Measurements from ENCODE around the gene MOV10.

MOV10 gene

DNA sequence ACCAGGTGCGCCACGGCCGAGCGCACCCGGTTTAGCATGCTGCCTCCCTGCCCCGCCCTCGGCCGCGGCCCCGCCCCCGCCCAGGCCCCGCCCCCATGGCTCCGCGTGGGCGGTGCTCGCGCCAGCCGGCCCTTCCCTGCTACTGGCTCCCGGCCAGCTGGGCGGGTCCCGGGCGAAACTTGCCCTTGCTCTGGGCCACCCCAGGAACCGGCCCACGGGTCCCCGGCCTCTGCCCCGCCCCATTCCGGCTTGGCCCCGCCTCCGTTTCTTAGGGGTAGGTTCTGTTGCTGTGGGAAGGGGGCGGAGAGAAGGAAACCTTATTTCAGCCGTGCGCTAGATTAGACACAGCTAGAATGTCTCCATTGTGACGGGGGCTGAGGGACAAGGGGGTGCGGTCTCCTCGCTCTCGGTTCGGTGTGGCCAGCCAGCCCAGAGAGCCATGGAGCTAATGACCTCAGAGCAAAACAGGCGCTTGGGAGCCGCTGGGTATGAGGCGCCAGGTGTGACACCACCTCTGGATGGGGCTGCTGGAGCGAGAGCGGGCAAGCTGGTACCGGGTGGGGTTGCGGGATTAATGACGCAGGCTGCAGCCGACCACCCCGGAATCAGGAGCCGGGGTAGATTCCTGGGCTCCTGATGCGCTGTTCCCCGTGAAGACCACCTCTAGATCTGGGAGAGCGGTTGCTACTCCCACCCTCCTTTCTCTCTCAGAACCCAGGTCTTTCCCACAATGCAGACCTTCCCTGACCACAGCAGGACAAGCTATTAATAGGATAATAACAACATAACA lies 41.0 kb downstream of the MOV10 start, which contains the start of gene PPM1J:
Gene PPM1J (minus strand): TSS at position 69 of the 790 bp plus-strand sequence. CDS start 31 bp downstream, at position 38.
- peaks cover 28% of the 10 kb centered on the region for H3K27me3 ChIP-seq (ENCODE audit: insufficient read depth, poor library complexity, severe bottlenecking)
- DNase-seq (ENCODE audit: low read depth in 1 of 2, low spot score in 1 of 2): peak; percentile 69 to 85
- peak within 1 kb of the TSS; percentile 47 for H3K4me3 ChIP-seq (replicated peaks; ENCODE audit: insufficient read depth, low read length)
- no peak for TF ChIP-seq GABPA (IDR thresholded peaks at IDR 0.05; ENCODE audit: low read depth)
- TF ChIP-seq, protein P1, sequence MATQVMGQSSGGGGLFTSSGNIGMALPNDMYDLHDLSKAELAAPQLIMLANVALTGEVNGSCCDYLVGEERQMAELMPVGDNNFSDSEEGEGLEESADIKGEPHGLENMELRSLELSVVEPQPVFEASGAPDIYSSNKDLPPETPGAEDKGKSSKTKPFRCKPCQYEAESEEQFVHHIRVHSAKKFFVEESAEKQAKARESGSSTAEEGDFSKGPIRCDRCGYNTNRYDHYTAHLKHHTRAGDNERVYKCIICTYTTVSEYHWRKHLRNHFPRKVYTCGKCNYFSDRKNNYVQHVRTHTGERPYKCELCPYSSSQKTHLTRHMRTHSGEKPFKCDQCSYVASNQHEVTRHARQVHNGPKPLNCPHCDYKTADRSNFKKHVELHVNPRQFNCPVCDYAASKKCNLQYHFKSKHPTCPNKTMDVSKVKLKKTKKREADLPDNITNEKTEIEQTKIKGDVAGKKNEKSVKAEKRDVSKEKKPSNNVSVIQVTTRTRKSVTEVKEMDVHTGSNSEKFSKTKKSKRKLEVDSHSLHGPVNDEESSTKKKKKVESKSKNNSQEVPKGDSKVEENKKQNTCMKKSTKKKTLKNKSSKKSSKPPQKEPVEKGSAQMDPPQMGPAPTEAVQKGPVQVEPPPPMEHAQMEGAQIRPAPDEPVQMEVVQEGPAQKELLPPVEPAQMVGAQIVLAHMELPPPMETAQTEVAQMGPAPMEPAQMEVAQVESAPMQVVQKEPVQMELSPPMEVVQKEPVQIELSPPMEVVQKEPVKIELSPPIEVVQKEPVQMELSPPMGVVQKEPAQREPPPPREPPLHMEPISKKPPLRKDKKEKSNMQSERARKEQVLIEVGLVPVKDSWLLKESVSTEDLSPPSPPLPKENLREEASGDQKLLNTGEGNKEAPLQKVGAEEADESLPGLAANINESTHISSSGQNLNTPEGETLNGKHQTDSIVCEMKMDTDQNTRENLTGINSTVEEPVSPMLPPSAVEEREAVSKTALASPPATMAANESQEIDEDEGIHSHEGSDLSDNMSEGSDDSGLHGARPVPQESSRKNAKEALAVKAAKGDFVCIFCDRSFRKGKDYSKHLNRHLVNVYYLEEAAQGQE (IDR thresholded peaks at IDR 0.05; ENCODE audit: insufficient replicate concordance, low read depth): no peak
- TF ChIP-seq SPI1 (IDR thresholded peaks at IDR 0.05; ENCODE audit: borderline replicate concordance, low read depth): no peak
- TF ChIP-seq, protein P2, sequence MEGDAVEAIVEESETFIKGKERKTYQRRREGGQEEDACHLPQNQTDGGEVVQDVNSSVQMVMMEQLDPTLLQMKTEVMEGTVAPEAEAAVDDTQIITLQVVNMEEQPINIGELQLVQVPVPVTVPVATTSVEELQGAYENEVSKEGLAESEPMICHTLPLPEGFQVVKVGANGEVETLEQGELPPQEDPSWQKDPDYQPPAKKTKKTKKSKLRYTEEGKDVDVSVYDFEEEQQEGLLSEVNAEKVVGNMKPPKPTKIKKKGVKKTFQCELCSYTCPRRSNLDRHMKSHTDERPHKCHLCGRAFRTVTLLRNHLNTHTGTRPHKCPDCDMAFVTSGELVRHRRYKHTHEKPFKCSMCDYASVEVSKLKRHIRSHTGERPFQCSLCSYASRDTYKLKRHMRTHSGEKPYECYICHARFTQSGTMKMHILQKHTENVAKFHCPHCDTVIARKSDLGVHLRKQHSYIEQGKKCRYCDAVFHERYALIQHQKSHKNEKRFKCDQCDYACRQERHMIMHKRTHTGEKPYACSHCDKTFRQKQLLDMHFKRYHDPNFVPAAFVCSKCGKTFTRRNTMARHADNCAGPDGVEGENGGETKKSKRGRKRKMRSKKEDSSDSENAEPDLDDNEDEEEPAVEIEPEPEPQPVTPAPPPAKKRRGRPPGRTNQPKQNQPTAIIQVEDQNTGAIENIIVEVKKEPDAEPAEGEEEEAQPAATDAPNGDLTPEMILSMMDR (IDR thresholded peaks at IDR 0.05; ENCODE audit: insufficient read depth, low read length): no peak
- TF ChIP-seq POLR2AphosphoS5 (IDR thresholded peaks at IDR 0.05; ENCODE audit: low read depth): no peak
- no peak within 1 kb of the TSS for H3K27ac ChIP-seq (replicated peaks)

DNA sequence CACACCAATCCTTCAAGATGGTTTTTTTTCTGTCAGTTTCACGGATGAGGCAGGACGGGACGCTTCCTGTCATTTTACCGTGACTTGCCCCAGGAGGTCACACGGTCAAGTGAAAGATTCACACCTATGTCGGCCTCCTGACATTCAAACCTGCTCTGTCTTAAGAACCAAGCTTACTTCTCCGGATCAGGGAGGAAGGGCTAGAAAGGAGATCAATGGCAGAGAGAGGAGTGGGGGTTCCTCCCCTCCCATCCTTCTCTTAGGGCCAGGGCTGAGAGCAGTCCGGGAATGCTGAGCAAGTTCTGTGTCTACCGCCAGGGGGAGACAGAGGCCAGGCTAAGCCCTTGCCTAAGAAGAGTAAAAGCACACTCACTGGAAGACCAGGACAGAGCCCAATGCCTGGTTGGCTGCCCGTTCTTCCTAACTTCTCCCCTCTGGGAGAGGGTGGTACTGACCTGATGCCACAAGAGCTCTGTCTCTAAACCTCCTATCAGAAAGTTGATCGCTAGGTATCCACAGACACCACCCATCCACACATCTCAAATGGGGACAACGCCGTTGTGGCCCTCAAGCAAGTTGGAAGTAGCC lies 41.8 kb downstream of the MOV10 start:
- Histone ChIP-seq H3K27me3 (ENCODE audit: insufficient read depth, poor library complexity, severe bottlenecking) (peaks cover 20% of the 10 kb centered on the region), H3K4me3 (replicated peaks; ENCODE audit: insufficient read depth, low read length) (no peak overlapping the region), H3K27ac (replicated peaks) (no peak overlapping the region)
- TF ChIP-seq SPI1 (IDR thresholded peaks at IDR 0.05; ENCODE audit: borderline replicate concordance, low read depth): no peak
- TF ChIP-seq, protein P2 (IDR thresholded peaks at IDR 0.05; ENCODE audit: insufficient read depth, low read length): peak; percentile 97
- peak; percentile 77 to 81 for DNase-seq (ENCODE audit: low read depth in 1 of 2, low spot score in 1 of 2)

DNA sequence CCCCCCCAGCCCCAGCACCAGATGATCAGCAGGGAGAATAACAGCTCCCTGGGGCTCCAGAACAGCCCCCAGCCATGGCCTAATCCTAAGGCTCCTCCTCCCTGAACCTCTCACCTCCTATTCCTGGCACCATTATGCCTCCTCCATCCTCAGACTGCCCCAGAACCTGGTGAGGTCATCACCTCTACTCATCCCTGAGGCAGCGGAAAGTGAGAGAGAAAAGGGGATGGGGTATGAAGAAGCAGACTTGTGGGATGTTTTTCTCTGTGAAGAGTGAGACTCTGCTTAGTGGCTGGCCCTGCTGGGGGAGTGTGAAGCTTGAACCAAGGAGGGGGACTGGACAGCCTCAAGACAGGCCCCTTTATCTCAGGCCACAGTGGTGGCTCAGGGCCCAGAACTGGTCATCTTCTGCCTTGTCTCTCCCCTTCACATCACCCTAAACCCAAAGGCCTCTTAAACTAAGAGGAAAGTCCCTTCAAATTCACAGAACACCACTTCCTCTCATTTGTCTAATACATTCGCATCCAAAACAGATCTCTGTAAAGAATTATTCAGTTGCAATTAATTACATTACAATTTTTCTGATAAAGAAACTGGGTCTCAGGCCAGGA lies 42.9 kb downstream of the MOV10 start:
- Histone ChIP-seq H3K4me3 (replicated peaks; ENCODE audit: insufficient read depth, low read length) (no peak overlapping the region), H3K27ac (replicated peaks) (no peak overlapping the region), H3K27me3 (ENCODE audit: insufficient read depth, poor library complexity, severe bottlenecking) (peaks cover 15% of the 10 kb centered on the region)
- TF ChIP-seq, protein P2 (IDR thresholded peaks at IDR 0.05; ENCODE audit: insufficient read depth, low read length): no peak
- TF ChIP-seq, protein P1 (IDR thresholded peaks at IDR 0.05; ENCODE audit: insufficient replicate concordance, low read depth): no peak
- TF ChIP-seq GABPA (IDR thresholded peaks at IDR 0.05; ENCODE audit: low read depth): no peak
- no peak for TF ChIP-seq POLR2AphosphoS5 (IDR thresholded peaks at IDR 0.05; ENCODE audit: low read depth)
- DNase-seq (ENCODE audit: low read depth in 1 of 2, low spot score in 1 of 2): no peak

Measured in HL-60 (cell line).